ENCODE measurements around the gene STK38.

The STK38 gene

GRCh38 chr6:36566418-36566905 is 19.2 kb upstream of the STK38 start:
- in situ Hi-C loops (cut with MboI; ENCODE audit: low sequenced_read_pairs): no loop called here

DNA sequence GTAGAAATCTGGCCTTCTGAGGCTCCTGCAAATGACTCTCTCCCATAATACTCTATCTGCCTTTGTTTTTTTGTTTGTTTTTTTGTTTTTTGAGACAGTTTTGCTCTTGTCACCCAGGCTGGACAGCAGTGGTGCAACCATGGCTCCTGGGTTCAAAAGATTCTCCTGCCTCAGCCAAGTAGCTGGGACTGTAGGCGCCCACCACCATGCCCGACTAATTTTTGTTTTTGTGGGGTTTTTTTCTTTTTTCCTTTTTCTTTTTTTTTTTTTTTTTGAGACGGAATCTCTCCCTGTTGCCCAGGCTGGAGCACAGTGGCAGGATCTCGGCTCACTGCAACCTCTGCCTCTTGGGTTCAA is 16.6 kb upstream of the STK38 start:
- in situ Hi-C loops (cut with MboI; ENCODE audit: low sequenced_read_pairs): no loop called here

- in situ Hi-C loops (cut with MboI; ENCODE audit: low sequenced_read_pairs): no loop called here
These were observed 16.1 kb upstream of the STK38 start for GRCh38 chr6:36563237-36563927.

GRCh38 chr6:36560822-36561221 is 13.5 kb upstream of the STK38 start:
- in situ Hi-C loops (cut with MboI; ENCODE audit: low sequenced_read_pairs): no loop called here

DNA sequence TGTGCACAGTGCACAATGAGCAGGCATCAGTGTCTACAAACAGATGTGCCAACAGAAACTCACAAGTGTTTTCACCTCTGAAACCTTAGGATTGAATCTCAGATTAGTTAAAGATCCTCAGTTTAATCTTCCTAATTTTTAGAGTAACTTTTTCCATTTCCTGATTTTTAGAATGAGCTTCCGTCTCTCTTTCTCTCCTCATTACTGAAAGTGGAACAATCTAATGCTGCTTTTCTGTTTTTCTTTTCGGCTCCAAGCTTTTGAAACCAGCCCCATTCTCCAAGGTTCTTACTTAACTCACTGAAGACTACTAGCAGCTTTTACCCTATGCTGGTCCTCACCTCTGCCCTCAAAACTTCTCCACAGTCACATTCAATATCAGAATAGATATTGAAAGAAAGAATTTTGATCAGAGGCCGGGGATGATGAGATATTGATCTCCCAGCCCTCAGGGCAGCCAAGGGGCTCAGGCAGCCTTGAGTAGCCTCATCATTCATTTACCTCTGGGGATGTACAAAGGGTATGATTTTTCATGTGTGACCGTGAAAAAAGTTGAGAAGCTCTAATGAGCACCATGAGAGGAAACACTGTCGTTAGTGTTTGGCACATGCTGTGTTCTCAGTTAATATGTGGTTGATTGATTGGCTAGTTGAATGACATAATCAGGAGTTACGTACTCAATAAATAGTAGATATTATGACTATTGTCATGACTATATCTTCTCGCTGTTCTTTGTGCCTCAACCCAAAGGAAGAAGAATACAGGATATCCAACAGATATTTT is 11.9 kb upstream of the STK38 start:
- in situ Hi-C loops (cut with MboI; ENCODE audit: low sequenced_read_pairs): no loop called here

- in situ Hi-C loops (cut with MboI; ENCODE audit: low sequenced_read_pairs): no loop called here
These were observed 9.0 kb upstream of the STK38 start for GRCh38 chr6:36556281-36556680.

DNA sequence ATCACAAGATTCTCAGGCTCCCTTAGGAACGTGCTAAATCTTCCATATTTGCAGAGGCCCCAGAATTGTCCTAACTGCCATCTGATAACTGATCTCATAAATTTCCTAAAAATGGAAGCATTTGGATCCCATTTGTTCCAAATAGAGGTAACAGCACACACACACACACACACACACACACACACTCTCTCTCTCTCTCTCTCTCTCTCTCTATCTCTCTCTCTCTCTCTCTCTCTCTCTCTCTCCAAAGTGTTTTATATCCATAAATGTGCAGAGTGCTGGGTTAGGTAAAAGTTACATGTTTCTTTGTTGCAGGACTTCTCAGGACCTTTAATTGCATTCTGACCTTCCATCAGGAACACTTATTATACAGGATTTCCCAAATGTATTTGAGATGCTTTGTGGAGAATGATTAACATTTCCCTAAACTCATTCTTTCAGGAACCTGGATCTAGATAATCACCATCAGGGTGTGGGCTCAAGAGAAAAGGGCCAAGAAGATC is 8.5 kb upstream of the STK38 start:
- in situ Hi-C loops (cut with MboI; ENCODE audit: low sequenced_read_pairs): no loop called here

DNA sequence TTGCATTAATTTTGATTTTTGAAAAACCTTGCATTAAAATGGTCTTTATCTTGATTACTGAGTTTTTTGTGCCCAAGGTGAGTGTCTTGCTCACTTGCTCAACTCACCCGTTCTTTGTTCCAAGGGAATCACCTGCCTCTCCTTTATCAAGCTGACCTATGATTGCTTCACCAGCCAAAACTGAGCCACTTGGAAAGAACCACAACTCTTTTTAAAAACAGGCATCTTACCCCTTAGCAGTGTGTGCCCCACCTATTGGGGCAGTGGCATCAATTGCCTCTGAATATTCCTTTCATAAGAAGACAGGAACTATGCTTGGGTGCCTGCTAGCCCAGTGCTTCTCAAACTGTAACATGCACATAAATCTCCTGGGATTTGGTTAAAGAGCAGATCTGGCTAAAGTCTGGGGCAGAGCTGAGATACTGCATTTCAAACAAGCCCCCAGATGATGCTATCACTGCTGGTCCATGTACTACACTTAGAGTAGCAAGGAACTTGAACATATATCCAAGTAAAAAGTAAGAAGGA is 3.3 kb upstream of the STK38 start:
- in situ Hi-C loops (cut with MboI; ENCODE audit: low sequenced_read_pairs): no loop called here

DNA sequence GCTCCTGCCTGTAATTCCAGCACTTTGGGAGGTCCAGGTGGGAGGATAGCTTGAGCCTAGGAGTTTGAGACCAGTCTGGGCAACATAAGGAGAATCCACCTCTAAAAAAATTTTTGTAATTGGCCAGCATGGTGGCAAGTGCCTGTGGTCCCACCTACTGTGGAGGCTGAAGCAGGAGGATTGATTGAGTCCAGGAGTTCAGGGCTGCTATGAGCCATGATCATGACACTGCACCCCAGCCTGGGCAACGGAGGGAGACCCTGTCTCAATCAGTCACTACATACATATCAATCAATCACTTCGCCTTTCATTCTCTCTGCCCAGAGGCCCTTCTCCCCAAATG is 1.1 kb upstream of the STK38 start:
- in situ Hi-C loops (cut with MboI; ENCODE audit: low sequenced_read_pairs): no loop called here

DNA sequence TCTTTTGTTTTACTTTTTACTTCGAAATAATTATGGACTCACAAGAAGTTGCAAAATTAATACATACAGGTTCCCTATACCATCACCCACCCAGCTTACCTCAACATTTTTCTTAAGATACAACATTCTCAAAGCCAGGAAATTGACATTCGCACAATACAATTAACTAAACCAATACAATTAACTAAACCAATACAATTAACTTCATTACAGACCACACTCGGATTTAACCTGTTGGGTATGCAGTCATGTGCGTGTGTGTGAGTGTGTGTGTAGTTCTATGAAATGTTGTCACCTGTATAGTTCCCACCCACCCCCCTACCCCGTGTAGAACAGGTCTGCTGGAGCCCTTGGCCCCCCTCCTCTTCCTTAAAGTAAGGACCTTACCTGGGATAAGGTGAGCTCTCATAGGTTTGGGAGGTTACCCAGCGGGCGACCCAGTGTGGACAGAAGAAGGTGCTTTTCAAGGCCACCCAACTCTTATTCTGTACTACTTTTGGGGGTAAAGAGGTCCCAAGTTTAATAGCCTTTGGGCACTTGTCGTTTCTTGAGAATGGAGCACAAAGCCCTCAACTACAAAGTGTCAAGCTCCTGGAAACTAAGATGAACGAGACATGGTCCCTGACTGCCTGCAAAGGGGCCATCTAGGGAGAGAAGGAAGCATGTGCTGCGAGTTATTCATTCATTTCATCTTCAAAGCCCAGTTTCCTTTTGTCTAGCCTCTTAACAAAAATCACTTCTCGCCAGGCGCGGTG is 544 bp upstream of the STK38 start:
- in situ Hi-C loops (cut with MboI; ENCODE audit: low sequenced_read_pairs): no loop called here

- in situ Hi-C loops (cut with MboI; ENCODE audit: low sequenced_read_pairs): no loop called here
These were observed 865 bp downstream of the STK38 start for GRCh38 chr6:36546308-36546919.

DNA sequence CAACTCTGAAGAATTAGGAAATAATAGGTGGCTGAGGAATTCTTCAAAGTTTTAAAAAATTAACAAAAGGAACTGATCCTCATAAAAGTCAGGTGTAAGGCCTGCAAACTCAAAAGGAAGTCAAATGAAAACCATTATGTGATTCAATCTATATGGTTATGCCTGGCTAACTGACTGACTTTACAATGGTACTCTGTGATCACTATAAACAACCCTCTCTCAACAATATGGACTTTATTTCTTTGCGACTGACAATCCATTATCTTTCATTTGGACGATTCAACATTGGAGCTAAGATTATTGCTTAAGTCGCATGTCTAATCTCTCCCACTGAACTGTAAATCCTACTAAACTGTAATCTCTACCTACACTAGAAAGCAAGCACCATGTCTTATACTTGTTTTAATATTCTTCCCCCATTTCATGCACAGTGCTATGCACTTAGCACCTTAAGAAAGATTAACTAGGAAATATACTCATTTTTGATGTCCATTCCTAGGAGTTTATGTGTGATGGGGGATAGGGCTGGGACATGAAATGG is 1.4 kb downstream of the STK38 start:
- in situ Hi-C loops (cut with MboI; ENCODE audit: low sequenced_read_pairs): no loop called here

DNA sequence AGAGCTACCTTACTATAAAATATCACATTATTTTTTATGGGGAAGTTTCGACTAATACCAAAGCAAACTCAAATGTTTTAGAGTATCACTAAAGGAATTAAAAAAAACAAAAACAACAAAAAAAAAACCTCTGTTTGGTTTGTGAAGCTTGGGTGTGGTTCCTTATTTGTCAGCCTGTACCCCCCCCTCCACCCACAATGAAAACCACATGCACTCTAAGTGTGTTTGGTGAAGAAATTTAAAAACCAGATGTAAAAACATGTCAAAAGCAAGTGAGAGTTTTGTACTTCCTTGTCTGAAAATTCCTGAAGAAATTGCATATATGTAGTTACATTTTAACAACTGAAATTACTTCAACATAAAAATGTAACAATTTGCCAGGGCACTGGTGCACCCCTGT is 3.1 kb downstream of the STK38 start:
- in situ Hi-C loops (cut with MboI; ENCODE audit: low sequenced_read_pairs): no loop called here

DNA sequence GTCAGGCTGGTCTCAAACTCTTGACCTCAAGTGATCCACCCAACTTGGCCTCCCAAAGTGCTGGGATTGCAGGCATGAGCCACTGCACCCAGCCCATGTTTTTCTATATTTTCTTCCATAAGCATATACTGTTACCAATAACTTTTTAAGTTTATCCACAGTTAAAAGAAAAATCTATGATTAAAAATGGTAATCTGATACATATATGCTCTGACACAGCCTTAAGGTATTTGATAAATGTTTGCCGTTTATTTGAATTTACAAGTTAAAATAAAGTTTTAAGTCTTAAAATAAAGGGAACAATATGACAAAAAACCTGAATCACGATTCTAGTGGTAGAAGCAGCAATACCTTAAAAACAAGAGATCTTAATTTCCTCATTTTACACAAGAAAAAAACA is 5.2 kb downstream of the STK38 start:
- in situ Hi-C loops (cut with MboI; ENCODE audit: low sequenced_read_pairs): no loop called here

GRCh38 chr6:36539814-36540568 is 7.3 kb downstream of the STK38 start:
- in situ Hi-C loops (cut with MboI; ENCODE audit: low sequenced_read_pairs): no loop called here

- in situ Hi-C loops (cut with MboI; ENCODE audit: low sequenced_read_pairs): no loop called here
These were observed 10.3 kb downstream of the STK38 start for GRCh38 chr6:36536873-36537547.

DNA sequence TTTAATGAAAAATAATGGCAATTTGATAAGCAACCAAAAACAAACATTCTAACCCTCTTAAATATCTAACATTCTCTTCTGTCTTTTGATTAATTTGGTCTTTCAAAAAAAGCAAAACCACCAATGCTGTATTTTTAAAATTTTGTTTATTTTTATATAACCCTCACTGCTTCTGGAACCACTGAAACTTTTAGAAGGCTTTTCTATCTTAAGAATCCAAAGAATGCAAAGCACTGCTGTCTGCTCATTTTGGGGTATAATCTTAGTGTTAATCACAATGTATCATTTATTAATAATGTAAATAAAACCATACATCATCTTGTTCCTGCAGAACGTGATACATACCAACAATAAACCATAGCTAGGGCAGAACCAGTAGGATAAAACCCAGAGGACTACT is 14.0 kb downstream of the STK38 start:
- in situ Hi-C loops (cut with MboI; ENCODE audit: low sequenced_read_pairs): no loop called here

DNA sequence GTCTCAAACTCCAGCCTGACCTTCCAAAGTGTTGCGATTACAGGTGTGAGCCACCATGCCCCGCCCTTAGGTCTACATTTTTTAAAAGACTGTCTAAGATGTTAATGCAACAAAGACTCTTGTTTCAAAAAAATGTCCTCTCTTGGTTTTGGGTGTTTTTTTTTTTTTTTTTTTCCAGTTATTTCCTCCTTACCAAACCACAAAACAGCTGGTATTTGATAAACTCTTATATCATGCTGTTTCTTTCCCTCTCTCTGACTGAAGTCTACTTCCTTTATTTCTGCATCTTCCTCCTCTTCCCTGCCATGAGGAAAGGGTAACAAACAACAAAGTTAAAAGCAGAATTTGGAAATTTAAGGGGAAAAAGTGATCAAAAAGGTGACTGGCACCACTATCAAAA is 21.2 kb downstream of the STK38 start:
- in situ Hi-C loops (cut with MboI; ENCODE audit: low sequenced_read_pairs): no loop called here

DNA sequence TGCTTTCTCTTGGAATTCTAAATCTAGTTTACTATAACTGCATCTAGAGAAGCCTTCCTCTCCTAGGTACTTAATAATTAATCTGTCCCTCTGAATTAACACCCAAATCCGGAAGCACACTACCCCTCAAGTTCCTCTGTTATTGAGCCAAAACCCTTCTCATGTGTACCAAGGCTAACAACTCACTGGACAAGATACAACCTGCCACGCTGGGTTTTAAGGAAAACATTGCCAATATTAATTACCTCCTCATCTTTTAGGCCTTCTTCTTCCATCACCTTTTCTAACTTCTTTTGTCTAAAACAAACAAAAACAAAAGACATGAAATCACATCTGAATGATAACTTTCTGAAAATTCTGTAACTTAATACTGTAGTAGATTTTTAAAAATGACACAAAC is 21.9 kb downstream of the STK38 start:
- in situ Hi-C loops (cut with MboI; ENCODE audit: low sequenced_read_pairs): no loop called here

Measured in HL-60/S4 treated with phorbol 12-myristate 13-acetate at 8.2 ng/mL for 4 days and 3 days (cell line).